UCSD-AML1 (cell line): ENCODE results near the gene KRT8.
"Not testable (repeated sequence)": the region's sequence is repeated elsewhere in the genome, so short reads cannot be mapped to it uniquely, and the experiment has no call there.

Experiments used
- DNase-seq: peaks from one replicate; lab custom pipeline; 2025; ENCODE audit not compliant: unreplicated experiment; lab: John Stamatoyannopoulos, UW

KRT8 gene

DNA sequence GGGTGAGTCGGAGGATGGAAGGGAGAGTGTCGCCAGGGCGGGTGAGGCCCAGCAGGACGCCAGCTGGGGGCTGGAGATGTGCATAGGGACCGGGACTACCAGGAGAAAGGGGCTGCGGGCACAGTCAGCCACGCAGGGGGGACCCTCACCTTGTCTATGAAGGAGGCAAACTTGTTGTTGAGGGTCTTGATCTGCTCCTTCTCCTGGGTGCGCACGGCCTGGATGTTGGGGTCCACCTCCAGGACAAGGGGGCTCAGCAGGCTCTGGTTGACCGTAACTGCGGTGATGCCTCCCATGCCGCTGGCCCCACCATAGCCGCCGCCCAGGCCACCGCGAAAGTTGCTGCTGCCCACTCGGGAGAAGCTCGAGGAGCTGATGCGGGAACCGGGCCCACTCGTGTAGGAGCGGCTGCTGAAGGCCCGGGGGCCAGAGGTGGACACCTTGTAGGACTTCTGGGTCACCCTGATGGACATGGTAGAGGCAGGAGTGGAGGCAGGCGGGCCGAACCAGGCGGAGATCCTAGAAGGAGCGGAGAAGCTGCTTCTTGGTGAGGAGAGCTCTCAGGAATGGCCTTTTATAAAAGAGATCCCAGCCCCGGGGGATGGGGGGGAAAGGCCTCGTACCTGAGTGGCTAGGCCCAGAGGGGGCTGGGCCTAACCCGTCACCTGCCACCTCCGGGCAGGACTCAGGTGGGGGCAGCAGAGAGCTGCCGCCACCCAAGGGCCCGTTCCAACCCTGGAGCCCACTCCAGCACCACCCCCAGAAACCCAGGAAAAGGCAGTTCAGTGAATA is at the start of gene KRT8:
TSS of gene KRT8 (minus strand) at position 568 of the 792 bp plus-strand sequence. CDS start at position 473, 95 bp downstream.
- DNase-seq: not testable (repeated sequence)

DNA sequence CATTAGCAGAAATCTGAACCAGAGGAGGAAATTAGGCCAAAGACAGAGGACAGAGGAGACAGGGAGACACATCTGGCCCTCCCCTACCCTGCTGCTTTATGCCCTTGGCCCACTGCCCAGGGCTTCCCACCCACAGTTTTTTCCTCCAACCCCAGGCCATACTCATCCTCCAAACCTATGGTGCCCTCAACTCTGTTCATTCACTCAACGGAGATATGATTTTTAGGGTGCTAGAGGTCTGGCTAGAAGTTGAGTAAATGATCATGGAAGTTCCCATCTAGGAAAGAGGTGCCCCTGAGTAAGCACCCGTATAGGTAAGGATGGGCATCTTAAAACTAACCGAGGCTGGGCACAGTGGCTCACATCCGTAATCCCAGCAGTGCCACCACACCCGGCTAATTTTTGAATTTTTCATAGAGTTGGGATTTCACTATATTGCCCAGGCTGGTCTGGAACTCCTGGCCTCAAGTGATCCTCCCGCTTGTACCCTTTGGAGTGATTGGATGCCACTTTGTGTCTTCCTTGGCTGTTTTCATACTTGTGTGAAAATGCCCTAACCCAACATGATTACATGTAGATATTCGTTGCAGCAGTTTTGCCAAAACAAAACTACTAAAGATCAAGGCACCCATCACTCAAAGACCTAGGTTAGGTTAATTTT is 48.4 kb upstream of the KRT8 start:
- DNase-seq: no peak

DNA sequence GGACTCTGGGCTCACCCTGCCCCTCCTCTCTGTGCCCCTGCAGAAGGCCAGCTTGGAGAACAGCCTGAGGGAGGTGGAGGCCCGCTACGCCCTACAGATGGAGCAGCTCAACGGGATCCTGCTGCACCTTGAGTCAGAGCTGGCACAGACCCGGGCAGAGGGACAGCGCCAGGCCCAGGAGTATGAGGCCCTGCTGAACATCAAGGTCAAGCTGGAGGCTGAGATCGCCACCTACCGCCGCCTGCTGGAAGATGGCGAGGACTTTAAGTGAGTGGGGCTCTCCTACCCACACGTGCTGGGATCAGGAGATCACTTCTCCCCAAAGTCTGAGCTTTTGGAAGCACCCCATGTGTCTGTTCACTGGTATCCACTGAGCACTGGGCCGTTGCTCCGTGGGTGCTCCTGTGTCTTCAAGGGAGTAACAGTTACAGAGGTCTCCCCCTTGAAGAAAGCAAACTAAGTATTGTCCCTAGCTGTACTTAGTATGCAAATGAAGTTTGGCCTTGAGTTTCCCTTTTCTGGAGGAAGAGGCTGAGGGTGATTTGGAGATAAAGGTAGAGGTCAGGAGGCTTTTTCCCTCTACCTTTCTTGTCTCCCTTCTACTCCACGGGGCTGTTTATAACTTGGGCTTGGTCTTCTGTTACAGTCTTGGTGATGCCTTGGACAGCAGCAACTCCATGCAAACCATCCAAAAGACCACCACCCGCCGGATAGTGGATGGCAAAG is 47.4 kb upstream of the KRT8 start:
- peak; percentile 45 for DNase-seq

DNA sequence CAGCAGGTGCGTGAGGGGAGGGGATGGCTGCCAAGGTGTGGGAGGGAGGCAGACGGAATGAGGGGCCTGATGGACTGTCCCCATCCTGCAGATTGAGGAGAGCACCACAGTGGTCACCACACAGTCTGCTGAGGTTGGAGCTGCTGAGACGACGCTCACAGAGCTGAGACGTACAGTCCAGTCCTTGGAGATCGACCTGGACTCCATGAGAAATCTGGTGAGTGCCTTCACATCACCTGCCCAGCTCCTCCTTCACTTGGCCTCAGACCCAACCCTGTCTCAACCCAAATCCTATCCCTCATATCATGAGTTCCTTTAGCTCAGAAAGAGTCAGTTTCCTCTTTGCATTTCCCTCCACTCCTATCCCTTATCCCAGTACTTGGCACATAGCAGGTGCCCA is 46.8 kb upstream of the KRT8 start:
- DNase-seq: no peak

DNA sequence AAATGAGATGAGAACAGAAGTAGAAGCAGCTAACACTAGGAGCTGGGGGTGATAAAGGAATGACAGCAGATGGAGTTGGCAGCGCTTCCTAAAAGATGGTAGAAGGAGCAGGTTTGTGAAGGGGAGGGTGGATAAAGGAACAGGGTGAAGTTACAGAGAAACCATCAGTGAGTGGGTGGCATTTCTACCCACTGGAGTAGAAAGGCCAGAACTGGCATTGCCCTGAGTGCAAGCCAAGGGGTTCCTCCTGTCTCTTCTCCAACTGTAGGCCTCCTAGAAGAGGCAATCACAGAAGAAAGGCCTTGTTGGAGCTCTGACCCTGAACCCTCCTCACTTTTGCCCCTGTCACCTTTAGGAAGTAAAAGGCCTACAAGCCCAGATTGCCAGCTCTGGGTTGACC is 46.2 kb upstream of the KRT8 start:
- DNase-seq: no peak

DNA sequence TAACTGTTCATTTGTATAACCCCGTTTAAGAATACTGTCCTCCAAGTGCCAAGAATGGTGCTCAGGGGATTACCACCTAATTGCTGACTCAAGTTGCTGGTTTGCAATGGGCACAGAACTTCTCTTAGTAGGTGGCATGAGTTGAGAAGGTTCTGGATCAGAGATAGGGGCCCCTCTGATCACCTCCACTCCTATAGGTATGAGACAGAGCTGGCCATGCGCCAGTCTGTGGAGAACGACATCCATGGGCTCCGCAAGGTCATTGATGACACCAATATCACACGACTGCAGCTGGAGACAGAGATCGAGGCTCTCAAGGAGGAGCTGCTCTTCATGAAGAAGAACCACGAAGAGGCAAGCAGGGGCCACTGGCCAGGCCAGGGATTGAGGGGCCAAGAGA is 45.7 kb upstream of the KRT8 start:
- no peak for DNase-seq

DNA sequence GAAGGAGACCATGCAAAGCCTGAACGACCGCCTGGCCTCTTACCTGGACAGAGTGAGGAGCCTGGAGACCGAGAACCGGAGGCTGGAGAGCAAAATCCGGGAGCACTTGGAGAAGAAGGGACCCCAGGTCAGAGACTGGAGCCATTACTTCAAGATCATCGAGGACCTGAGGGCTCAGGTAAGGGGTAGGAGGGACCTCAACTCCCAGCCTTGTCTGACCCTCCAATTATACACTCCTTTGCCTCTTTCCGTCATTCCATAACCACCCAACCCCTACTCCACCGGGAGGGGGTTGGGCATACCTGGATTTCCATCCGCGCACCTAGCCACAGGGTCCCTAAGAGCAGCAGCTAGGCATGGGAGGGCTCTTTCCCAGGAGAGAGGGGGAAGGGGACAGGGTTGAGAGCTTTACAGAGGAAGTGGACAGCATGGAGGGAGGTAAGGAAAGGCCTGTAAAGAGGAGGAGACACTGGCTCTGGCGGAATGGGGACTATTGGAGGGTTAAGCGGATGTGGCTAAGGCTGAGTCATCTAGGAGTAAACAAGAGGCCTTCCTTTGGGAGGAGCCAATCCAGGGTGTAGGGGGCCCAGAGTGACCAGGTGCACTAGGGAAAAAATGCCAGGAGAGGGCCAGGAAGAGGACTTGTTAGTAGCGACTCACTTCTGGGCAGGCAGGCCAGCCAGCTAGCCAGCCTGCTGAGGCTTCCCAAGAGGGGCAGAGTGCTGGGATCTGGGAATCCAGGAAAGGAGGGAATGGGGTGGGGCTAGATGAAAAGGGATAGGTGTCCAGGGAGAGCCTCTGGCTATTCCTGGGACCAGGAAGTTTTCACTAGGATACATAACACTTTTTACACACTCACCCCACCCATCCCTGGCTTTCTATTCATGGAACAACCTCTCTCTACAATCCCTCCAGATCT is 44.8 kb upstream of the KRT8 start:
- peak; percentile 72 for DNase-seq

DNA sequence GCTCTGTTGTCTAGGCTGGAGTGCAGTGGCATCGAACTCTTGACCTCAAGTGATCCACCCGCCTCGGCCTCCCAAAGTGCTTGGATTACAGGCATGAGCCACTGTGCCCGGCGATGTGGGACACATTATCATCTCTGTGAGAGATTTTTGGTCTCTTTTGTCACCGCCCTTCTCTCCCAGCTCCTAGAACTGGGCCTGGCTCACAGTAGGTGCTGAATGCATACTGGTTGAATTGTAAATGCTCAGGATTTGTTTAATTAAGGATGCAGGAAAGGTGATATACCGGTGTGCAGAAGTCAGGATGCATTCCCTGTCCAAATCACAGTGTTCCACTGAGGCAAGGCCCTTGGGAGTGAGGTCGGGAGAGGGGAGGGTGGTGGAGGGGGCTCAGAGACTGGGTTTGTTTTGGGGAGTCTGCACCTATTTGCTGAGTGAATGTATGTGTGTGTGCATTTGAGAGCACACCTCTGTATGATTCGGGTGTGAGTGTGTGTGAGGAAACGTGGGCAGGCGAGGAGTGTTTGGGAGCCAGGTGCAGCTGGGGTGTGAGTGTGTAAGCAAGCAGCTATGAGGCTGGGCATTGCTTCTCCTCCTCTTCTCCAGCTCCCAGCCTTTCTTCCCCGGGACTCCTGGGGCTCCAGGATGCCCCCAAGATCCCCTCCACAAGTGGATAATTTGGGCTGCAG is 43.0 kb upstream of the KRT8 start:
- no peak for DNase-seq

DNA sequence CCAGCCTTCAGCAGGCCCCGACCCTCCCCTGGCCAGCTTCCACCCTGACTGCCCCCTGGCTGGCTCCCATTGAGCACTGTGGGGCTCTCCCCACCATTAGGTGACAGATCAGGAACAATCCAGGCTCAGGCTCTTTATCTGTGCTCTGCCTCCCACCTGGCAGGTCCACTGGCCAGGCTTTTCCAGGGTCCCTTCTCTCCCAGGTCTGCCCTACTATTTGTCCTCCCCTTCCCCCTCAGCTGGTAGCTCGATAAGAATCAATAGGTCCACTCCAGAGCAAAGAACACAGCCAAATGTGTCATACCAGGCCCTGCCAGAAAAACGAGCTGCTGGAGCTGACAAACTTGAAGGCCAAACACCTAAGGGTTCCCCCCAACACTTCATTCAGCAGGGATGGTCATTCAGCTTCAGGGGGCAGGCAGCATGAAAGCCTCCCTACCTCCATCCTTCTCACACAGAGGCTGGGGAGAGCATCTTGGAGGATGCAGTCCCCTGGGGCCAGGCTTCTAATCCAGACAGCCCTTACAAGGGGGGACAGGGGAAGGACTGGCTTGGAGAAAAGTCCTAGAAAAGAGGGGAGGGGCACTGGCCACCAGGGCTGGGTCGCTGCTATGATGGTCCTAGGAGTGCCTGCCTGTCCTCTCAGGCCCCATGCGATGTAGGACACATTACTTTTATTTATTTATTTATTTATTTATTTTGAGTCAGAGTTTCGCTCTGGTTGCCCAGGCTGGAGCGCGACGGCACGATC is 42.1 kb upstream of the KRT8 start:
- no peak for DNase-seq

DNA sequence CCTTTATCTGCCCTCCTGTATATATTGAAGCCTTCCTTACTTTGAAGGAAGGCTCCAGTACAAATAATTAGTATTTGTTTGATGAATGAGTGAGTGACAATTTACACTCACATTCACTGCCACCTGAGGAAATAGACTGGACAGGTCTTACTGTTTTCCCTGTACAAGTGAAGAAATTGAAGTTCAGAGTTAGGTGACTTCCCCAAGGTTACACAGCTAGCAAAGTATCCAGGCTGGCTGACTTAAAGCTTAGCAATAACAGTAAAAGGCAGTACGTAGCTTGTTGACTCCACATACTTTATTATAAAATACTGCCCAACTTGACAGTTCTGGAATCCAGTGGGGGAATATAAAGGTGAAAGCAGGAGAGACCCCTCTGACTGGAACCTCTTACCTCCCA is 41.5 kb upstream of the KRT8 start:
- DNase-seq: no peak

DNA sequence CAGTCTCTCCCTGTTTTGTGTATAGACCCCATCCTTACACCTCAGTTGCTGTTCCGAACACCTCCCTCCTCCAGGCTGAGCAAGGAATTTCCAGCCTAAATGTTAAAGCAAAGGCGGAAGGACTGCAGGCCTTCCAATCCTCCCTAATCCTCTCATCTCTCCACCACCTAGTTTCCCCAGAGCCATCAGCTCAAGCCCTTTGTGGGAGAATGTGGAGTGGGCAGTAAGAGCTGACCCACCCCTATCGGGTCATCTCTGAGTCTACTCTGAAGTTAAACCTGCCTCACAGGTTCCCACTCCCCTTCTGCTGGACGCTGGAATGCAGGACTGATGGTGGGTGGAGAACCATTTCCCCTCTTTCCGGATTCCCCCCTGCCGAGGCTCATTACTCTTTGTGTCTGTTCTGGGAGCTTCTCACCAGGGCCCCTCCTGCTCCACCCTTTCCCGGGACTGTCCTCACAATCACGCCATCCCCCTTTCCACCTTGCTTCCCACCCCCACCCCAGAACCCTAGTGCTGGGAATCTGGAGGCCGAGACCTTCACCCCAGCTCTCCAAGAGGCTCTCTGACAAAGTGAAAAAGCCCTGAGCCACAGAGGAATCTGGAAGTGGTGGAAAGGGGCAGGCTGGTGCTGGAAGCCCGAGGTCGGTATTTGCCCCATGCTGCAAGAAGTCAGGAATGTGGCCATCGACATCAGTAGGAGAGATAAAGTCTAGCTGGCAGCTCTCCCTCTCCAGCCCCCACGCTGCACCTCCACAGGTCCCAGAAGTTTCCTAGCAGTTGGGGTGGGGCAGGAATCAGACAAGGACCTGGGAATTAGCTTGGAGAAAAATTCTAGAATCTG is 40.7 kb upstream of the KRT8 start:
- no peak for DNase-seq

DNA sequence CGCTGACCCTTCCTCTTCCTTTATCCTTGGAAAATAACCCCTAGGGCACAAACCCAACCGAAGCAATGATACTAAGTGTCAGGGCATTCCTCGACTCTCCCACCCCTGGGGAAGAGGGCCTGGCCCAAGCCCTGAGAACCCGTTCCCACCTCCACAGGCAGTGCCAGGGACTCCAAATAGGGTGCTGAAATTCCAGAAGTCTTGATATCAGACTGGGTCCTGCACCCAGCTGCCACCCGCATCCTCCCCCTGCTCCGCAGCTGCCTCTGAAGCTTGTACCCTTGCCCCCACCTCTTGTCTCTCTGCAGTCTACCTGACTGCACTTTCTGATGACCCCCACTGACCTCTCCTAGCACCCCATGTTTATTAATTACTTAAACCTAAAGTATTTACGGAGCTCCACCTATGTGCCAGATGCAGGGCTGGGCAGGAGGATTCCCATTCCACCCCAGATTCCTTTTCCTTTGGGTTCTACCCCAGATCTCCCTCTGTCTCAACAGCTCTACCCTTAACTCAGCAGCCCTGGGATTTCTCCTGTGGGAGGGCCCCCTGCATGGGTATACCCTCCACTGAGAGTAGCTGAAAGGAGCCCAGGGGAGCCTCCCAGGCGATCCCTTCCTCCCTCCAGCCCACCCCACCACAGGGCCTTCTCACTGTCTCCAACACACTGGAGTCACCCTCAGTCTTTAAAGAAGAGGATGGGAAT is 40.0 kb upstream of the KRT8 start:
- no peak for DNase-seq

DNA sequence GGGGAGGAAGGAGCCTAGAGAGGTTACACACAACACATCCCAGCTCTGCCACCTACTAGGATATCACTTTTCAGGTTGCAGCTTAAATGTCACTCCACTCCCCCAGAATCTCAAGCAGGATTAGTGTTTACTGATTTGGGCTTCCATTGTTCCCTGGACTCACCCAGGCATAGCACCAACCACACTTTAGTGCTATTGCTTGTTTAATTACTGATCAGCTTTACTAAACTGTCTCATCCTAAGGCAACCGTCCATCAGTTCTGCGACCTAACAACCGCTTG is 38.0 kb upstream of the KRT8 start:
- no peak for DNase-seq

DNA sequence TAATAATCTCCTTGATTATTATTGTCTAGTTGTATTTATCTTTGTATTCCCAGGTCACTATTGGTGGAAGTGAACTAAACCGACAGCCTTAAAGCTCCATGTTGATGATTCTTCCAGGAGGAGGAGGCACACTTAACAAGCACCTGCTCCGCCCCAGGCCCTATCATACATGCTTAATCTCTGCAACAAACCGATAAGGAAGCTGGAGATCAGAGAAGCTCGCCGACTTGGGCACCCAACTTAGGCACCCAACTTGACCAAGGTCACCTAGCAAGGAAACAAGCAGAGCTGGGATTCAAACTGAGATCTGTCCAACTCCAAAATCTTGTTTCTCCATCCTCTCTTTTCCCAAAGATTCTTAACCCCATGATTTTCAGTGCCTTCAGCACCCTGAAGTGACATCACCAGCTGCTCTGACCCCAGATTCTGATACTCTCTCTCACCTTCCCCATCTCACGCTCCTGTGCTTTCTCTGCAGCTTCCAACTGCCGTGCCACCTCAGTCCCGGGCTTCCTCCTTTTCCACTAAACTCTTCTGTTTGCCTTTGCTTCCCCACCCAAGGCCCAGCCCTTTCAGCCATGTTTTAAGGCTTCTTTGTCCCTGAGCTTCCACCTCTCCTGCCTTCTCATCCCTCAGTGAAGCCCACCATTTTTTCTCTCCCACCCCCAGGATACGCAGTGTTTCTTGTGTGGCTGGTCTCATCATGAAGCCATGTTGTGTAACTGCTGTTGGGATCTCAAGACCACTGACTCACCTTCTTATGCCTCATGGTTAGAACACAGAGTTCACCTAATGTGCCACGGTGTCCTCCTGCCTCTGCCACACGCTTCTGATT is 37.4 kb upstream of the KRT8 start:
- DNase-seq: no peak

DNA sequence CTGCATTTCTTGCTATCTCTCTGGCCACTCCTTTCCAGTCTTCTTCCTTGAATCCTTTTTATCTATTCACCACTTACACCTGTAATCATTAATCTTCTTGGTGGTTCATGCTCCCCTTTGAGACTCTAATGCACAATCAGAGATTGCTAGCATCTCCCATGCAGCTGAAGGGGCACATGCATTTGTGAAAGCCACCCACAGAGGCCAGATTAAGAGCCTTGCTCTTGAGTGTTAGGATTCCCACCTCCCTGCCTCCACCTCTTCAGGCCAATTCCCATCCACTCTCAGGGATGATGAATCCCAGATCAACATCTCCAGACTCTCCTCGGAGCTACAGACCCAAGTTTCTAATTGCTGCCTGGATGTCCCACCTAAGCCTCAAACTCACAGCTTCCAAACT is 24.7 kb upstream of the KRT8 start:
- DNase-seq: no peak

DNA sequence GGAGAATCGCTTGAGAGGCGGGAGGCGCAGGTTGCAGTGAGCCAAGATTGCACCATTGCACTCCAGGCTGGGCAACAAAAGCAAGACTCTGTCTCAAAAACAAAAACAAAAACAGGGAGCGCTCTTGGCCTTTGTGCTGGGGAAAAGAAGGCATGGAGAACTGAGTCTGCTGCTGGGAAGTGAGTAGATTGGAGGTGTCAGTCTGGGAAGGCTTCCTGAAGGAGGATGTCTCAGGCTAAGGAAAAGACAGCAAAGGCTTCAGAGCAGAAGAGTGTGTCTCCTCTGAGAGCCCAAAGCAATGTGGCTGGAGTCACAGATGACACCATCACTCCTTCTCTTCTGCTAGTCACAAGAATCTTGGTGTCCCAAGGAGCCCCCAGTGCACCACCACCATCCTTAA is 23.1 kb upstream of the KRT8 start:
- no peak for DNase-seq

DNA sequence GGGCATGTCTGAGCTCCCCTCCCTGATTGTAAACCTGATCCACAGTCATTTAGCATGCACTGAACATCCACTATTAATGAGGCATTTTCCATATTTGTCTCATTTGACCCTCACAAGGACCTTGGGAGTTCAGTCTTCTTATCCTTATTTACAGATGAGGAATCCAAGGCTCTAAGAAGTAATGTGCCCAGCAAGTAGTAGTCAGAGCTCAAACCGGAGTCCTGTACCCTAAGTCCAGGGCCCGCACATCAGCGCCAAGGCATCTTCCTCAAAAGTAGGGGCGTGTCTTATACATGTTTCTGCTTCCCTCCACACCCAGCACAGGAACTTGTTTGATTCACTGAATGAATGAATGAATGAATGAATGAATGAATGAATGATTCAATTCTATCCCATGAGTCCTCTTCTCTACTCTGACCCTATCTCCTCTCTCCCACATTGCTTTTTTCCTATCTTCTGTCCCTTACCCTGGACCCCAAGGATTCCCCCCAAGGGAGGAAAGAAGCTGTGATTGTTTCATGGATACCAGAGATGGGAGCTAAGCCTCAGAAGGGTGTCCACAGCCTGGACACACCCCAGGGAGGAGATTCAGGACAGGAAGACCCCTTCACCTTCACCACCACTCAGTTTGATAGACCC is 21.8 kb upstream of the KRT8 start:
- no peak for DNase-seq
